ENCODE measurements around the gene DAB2IP. TPM values are rescaled to one million over a fixed set of nuclear protein-coding genes. Genes with fewer than 3 reads are reported as not detected.

The DAB2IP gene
- total RNA-seq, 4 donors from 2014 or later = 55.2 to 76.0 (median 60.5) TPM

DNA sequence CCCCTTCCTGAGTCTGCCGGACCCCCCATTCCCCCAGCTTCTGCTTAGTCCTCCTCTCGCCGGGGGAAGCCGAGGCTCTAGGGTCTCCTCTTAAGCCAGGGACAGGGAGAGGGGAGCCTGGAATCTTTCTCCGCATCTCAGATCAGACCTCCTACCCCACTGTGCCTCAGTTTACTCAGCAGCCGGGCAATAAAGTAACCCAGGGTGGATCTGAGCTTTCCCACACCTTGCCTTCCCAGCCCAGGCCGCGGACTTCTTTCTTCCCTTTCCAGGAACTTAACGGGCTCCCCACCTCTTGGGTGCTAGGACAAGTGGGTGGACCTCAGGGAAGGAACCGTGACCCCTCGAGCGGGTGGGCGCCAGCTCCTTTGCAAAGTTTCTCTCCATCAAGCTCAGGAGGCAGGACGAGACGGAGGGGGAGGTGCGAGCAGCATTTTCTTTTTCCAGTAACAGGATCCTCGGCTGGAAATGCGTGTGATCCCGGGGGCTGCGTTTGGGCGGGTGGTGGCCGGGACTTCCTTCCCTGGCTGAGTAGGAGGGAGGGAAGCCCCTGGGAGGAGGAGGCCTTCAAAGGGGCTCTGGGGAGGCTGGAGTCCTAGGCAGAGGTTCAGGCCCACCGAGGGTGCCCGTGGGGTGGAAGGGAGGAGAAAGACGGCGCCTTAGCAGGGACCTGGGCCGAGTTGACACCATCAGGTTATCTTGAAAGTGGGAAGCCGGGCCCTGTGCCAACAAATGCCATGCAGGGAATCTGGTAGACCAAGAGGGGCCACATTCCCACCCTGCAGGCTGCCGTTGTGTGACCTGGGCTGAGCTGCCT lies 795 bp downstream of the DAB2IP start:
- H3K4me1 ChIP-seq = peaks cover 2 to 55% (median 5%) of the 10 kb centered on the region in 4 donors
- DNase-seq = peak in 2 of 3 donors; percentile 59 to 62

DNA sequence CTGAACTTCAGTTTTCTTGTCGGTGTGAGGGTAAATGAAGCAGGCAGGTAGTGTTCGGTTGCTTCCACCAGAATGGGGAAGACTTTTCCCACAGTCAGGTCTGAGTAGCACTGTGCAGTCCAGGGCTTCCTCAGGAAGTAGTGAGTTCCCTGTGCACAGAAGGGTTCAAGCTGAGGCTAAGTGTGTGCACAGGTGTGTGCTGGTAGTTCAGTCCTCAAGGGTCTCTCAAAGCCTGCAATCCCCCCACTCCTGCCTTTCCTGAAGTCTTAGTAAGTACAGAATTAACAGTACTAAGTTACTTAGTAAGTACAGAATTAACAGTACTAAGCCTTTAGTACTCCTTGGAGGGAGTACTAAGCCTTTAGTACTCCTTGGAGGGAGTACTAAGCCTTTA lies 1.4 kb downstream of the DAB2IP start:
- Histone ChIP-seq H3K4me1 (peaks cover 2 to 55% (median 5%) of the 10 kb centered on the region in 4 donors), H3K4me3 (peak overlapping the region in 3 of 4 donors; percentile 46 to 88 (median 78))

More for the DNA sequence above, 795 bp downstream of the DAB2IP start:
- no peak for TF ChIP-seq CTCF (IDR thresholded peaks at IDR 0.05)
- no peak for TF ChIP-seq POLR2A (IDR thresholded peaks at IDR 0.05)
- Histone ChIP-seq H3K27ac (peak overlapping the region; percentile 17 to 93 (median 81)), H3K4me3 (peak overlapping the region; percentile 42 to 88 (median 62)), H3K36me3 (no peaks in the 10 kb centered on the region), H3K27me3 (peaks cover 0 to 3% of the 10 kb centered on the region in 2 donors), H3K9me3 (no peaks in the 10 kb centered on the region)

DNA sequence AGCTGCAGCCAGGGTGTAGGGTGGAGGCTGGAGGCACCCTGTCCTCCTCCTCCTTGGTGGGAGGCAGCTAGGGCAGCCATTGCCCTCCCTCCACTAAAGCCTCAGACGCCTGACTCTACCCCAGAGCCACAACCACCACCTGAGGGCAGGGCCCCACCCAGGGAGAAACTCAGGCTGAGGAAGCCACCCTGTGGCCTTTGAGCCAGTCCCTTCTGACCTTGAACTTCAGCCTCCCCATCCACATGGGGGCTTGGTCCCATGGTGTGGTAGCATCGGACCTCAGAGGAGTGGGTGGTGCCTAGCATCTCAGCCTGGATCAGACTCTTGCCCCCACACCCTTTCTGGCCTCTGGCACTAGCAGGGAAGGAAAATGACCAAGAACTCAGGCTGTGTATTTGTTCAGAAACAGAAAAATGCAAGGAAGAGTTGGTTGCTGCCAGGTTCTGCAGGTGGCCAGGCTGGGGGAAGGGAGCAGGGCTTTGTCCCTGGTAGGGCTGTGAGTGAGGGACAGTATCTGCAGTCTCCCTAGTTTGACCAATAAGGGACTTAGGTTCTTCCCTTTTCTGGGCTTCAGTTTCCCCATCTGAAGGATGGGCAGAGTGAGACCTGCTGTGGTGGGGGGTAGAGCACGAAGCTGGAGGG lies 3.2 kb downstream of the DAB2IP start:
- DNase-seq = peak in 1 of 3 donors; percentile 54
- H3K27ac ChIP-seq = peak overlapping the region in 1 of 4 donors; percentile 64
- peaks cover 0 to 3% of the 10 kb centered on the region in 2 donors for H3K27me3 ChIP-seq
- H3K4me1 ChIP-seq = peaks cover 2 to 46% (median 5%) of the 10 kb centered on the region in 4 donors
- H3K4me3 ChIP-seq = no peak overlapping the region
- H3K36me3 ChIP-seq = no peaks in the 10 kb centered on the region
- H3K9me3 ChIP-seq = no peaks in the 10 kb centered on the region
- TF ChIP-seq POLR2A (IDR thresholded peaks at IDR 0.05) (no peak), CTCF (IDR thresholded peaks at IDR 0.05) (no peak)

More for the DNA sequence above, 1.4 kb downstream of the DAB2IP start:
- H3K9me3 ChIP-seq = no peaks in the 10 kb centered on the region
- no peak for TF ChIP-seq POLR2A (IDR thresholded peaks at IDR 0.05)
- no peak for TF ChIP-seq CTCF (IDR thresholded peaks at IDR 0.05)
- H3K36me3 ChIP-seq = no peaks in the 10 kb centered on the region
- H3K27me3 ChIP-seq = peaks cover 0 to 3% of the 10 kb centered on the region in 2 donors
- no peak for DNase-seq
- H3K27ac ChIP-seq = peak overlapping the region in 3 of 4 donors; percentile 73 to 93 (median 89)

DNA sequence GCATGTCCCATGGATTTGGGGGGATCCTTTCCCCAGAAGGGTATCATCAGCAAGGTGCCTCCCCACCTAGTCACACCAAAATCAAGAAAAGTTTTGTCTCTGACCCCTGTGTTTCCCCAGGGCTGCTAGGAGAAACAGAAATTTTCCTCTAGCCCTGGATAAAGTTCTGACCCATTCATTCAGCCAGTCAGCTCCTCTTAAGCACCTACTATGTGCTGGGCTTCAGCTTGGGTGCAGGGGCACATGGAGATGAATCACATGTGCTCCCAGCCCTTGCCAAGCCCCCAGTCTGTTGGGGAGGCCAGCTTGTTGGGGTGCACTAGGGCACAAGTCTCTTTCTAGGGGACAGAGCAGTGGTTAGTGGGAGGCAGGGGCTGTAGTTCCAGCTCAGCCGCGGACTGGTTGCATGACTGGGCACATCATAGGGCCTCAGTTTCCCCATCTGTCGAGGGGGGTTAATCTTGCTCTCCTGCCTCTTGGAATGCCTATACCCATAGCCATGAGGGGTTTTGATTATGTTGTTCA lies 3.9 kb downstream of the DAB2IP start:
- Histone ChIP-seq H3K27ac (peak overlapping the region in 1 of 4 donors; percentile 64), H3K36me3 (no peaks in the 10 kb centered on the region), H3K9me3 (no peaks in the 10 kb centered on the region), H3K27me3 (peaks cover 0 to 3% of the 10 kb centered on the region in 2 donors), H3K4me3 (no peak overlapping the region), H3K4me1 (peaks cover under 1 to 40% (median 4%) of the 10 kb centered on the region in 4 donors)
- peak in 1 of 3 donors; percentile 21 for DNase-seq
- no peak for TF ChIP-seq CTCF (IDR thresholded peaks at IDR 0.05)
- TF ChIP-seq POLR2A (IDR thresholded peaks at IDR 0.05) = no peak

- H3K27ac ChIP-seq = peak overlapping the region in 2 of 4 donors; percentile 37 to 72
- DNase-seq = peak in 1 of 3 donors; percentile 46
- no peak overlapping the region for H3K4me3 ChIP-seq
- no peaks in the 10 kb centered on the region for H3K9me3 ChIP-seq
- no peaks in the 10 kb centered on the region for H3K27me3 ChIP-seq
- no peak for TF ChIP-seq CTCF (IDR thresholded peaks at IDR 0.05)
- no peak for TF ChIP-seq POLR2A (IDR thresholded peaks at IDR 0.05)
- H3K4me1 ChIP-seq = peaks cover 0 to 32% (median 1%) of the 10 kb centered on the region in 4 donors
- no peaks in the 10 kb centered on the region for H3K36me3 ChIP-seq
These were observed 5.6 kb downstream of the DAB2IP start for GRCh38 chr9:121656941-121657470.
